Thymus (tissue), 2 donors: ENCODE measurements around the gene C3AR1. TPM values are rescaled to one million over a fixed set of nuclear protein-coding genes. Genes with fewer than 3 reads are reported as not detected.

Experiments
- polyA plus RNA-seq: library from polyadenylated mRNA; stranded (reverse); fragments of 200-250 nt; gene quantifications from one replicate; pipeline ENCODE4 v1.2.3, GENCODE V29; 2013
- total RNA-seq: library from RNA; stranded (reverse); fragments of 120-200 nt; gene quantifications from one replicate; pipeline ENCODE4 v1.2.4, GENCODE V29; 2013
- donor health status: healthy.

Gene C3AR1
- total and polyA plus RNA-seq, 2 donors: 8.2 to 9.6 TPM

Other genes starting within 250 kb of the C3AR1 start
- gene SLC2A14, start 193.4 kb downstream of the C3AR1 start, total RNA-seq: 0.19 TPM
- gene SLC2A14, start 193.4 kb downstream of the C3AR1 start, polyA plus RNA-seq: 0.07 TPM
- 37.6 TPM for gene SLC2A3, start 130.2 kb downstream of the C3AR1 start, total RNA-seq
- gene SLC2A3, start 130.2 kb downstream of the C3AR1 start, polyA plus RNA-seq: 14.9 TPM
- gene FOXJ2, start 33.6 kb downstream of the C3AR1 start, total RNA-seq: 4.4 TPM
- gene FOXJ2, start 33.6 kb downstream of the C3AR1 start, polyA plus RNA-seq: 8.9 TPM
- gene NECAP1, start 15.9 kb upstream of the C3AR1 start, total RNA-seq: 34.4 TPM
- gene NECAP1, start 15.9 kb upstream of the C3AR1 start, polyA plus RNA-seq: 33.3 TPM
- 11.0 TPM for gene CLEC4A, start 57.3 kb upstream of the C3AR1 start, total RNA-seq
- 9.2 TPM for gene CLEC4A, start 57.3 kb upstream of the C3AR1 start, polyA plus RNA-seq
- gene ZNF705A, start 90.7 kb upstream of the C3AR1 start, total RNA-seq: not detected
- gene ZNF705A, start 90.7 kb upstream of the C3AR1 start, polyA plus RNA-seq: 0.05 TPM
- gene FAM90A1, start 161.3 kb upstream of the C3AR1 start, total RNA-seq: 0.24 TPM
- gene FAM90A1, start 161.3 kb upstream of the C3AR1 start, polyA plus RNA-seq: 0.37 TPM